B cell (primary cell): ENCODE measurements around the gene LTA4H. TPM values are rescaled to one million over a fixed set of nuclear protein-coding genes. Genes with fewer than 3 reads are reported as not detected.

ENCODE experiments used
- ATAC-seq: fragments of 200-7000 bp; cut with Tn5 transposase; one replicate; pipeline ENCODE4 v1.10.0; 2021; ENCODE audit warnings: low read depth, mild to moderate bottlenecking, moderate number of reproducible peaks, moderate library complexity
- CTCF ChIA-PET: fragments of 350-600 bp; sonication (Branson Sonifier 250); formaldehyde crosslinking; loops from one replicate; lab custom pipeline; 2021; ENCODE audit warnings: antibody characterized with exemption, inconsistent platforms; lab: Charles Lee
- POLR2A ChIA-PET: fragments of 350-600 bp; sonication (Branson Sonifier 250); formaldehyde crosslinking; loops from one replicate; lab custom pipeline; 2021; ENCODE audit warnings: antibody characterized with exemption; lab: Charles Lee
- DNase-seq: peaks from one replicate; pipeline ENCODE4 v3.0.0; 2013
- H2AFZ ChIP-seq: 2 replicates; pipeline ENCODE4 v1.6.1; 2012; ENCODE audit warnings: mild to moderate bottlenecking, low read depth, low read length; ENCODE audit not compliant: insufficient read depth, poor library complexity, severe bottlenecking
- H3K27ac ChIP-seq, 2 donors: 1 replicate in 1 of 2; 2 replicates in 1 of 2; pipeline ENCODE4 v1.5.1; 2012 to 2013; ENCODE audit warnings: low read length in 2 of 2, mild to moderate bottlenecking in 2 of 2, moderate library complexity in 1 of 2
- H3K27me3 ChIP-seq, 4 experiments: fragments of 200-600 bp in 1 of 4; sonication (generic) in 1 of 4; replicated peaks in 1 of 4; 1 replicate in 2 of 4; 2 replicates in 2 of 4; pipeline versions ENCODE4 v1.6.1 to v1.7.0; 2013 to 2016; ENCODE audit warnings: low read length in 3 of 4, mild to moderate bottlenecking in 2 of 4, mixed read lengths in 1 of 4, moderate library complexity in 1 of 4; ENCODE audit not compliant: insufficient read depth in 4 of 4, control insufficient read depth in 3 of 4; ENCODE audit errors: control extremely low read depth in 1 of 4
- H3K36me3 ChIP-seq, 2 experiments: replicated peaks in 1 of 2; 1 replicate in 1 of 2; 2 replicates in 1 of 2; pipeline versions ENCODE4 v1.6.1 to v1.7.1; 2013; ENCODE audit warnings: low read length in 1 of 2; ENCODE audit not compliant: insufficient read depth in 2 of 2, control insufficient read depth in 1 of 2; ENCODE audit errors: control extremely low read depth in 1 of 2, extremely low read depth in 1 of 2
- H3K4me1 ChIP-seq, 2 donors: fragments of 200-600 bp in 1 of 2; sonication (generic) in 1 of 2; 1 replicate in 1 of 2; 2 replicates in 1 of 2; pipeline versions ENCODE4 v1.5.1 to v1.6.1; 2013 to 2017; ENCODE audit warnings: low read length in 2 of 2; ENCODE audit not compliant: control insufficient read depth in 2 of 2, insufficient read depth in 2 of 2
- H3K4me2 ChIP-seq: replicated peaks from 2 replicates; pipeline ENCODE3; 2012; ENCODE audit warnings: mild to moderate bottlenecking, low read depth, low read length; ENCODE audit not compliant: poor library complexity, severe bottlenecking
- H3K4me3 ChIP-seq, 5 experiments: fragments of 200-600 bp in 1 of 5; sonication (generic) in 1 of 5; 1 replicate in 3 of 5; 2 replicates in 2 of 5; pipeline versions ENCODE4 v1.5.1 to v1.7.0; 2011 to 2016; ENCODE audit warnings: low read length in 4 of 5, mild to moderate bottlenecking in 4 of 5, low read depth in 2 of 5, control low read depth in 1 of 5, moderate library complexity in 1 of 5; ENCODE audit not compliant: insufficient read depth in 1 of 5; ENCODE audit errors: control extremely low read depth in 1 of 5, extremely low read depth in 1 of 5
- H3K79me2 ChIP-seq: fragments of 200-600 bp; sonication (generic); one replicate; pipeline ENCODE4 v1.6.0; 2016; ENCODE audit warnings: low read length; ENCODE audit not compliant: control insufficient read depth, insufficient read depth
- H3K9ac ChIP-seq: fragments of 200-600 bp; sonication (generic); 2 replicates; pipeline ENCODE4 v1.6.1; 2017; ENCODE audit warnings: mild to moderate bottlenecking, low read length, moderate library complexity
- H3K9me3 ChIP-seq, 3 donors: one replicate each; pipeline versions ENCODE4 v1.6.1 to v1.7.1; 2013; ENCODE audit warnings: low read length in 2 of 3; ENCODE audit not compliant: control insufficient read depth in 2 of 3, insufficient read depth in 1 of 3; ENCODE audit errors: control extremely low read depth in 1 of 3
- H4K20me1 ChIP-seq: 2 replicates; pipeline ENCODE4 v1.6.0; 2012; ENCODE audit warnings: mild to moderate bottlenecking, low read length; ENCODE audit not compliant: insufficient read depth, control insufficient read depth, poor library complexity, severe bottlenecking
- H3K27ac Mint-ChIP-seq: one replicate; pipeline ENCODE4 v1.8.0; 2021; ENCODE audit warnings: mixed read lengths
- H3K27me3 Mint-ChIP-seq: one replicate; pipeline ENCODE4 v1.8.0; 2021; ENCODE audit warnings: mixed read lengths
- H3K4me1 Mint-ChIP-seq: one replicate; pipeline ENCODE4 v1.8.0; 2021; ENCODE audit warnings: mixed read lengths
- H3K4me3 Mint-ChIP-seq: one replicate; pipeline ENCODE4 v1.8.0; 2021; ENCODE audit warnings: mixed read lengths
- H3K9me3 Mint-ChIP-seq: one replicate; pipeline ENCODE4 v1.8.0; 2022; ENCODE audit warnings: mixed read lengths; ENCODE audit not compliant: insufficient read depth
- CTCF ChIP-seq: fragments of 200-600 bp; IDR thresholded peaks from one replicate; pipeline ENCODE4 v1.8.0; 2022; ENCODE audit warnings: antibody characterized with exemption, mild to moderate bottlenecking
- EZH2 ChIP-seq: IDR thresholded peaks from 2 replicates; pipeline ENCODE4 v1.6.1; 2012; ENCODE audit warnings: borderline replicate concordance, low read depth, mild to moderate bottlenecking, moderate library complexity, low read length; ENCODE audit not compliant: insufficient read depth, poor library complexity, severe bottlenecking
- WGBS: methylation state at CpG from one replicate; pipeline ENCODE4 v1.1.5; 2013; ENCODE audit warnings: missing lambda C conversion rate; ENCODE audit not compliant: insufficient coverage; 5-methylcytosine and 5-hydroxymethylcytosine counted together
- intact Hi-C: fragments of 100-400 bp; cut with micrococcal nuclease; formaldehyde crosslinking; loops from one replicate; pipeline ENCODE4 v1.10.0; 2022
- polyA plus RNA-seq: library from polyadenylated mRNA; depleted of rRNA; stranded (reverse); fragments of >200 nt; gene quantifications from 2 replicates; pipeline ENCODE4 v1.2.3, GENCODE V29; 2012
- total RNA-seq, 2 donors: library from RNA; stranded (reverse); fragments of 120-200 nt in 1 of 2; gene quantifications; 1 replicate in 1 of 2; 2 replicates in 1 of 2; pipeline versions ENCODE4 v1.2.3 to v1.2.4, GENCODE V29; 2013 to 2022

The LTA4H gene
- total and polyA plus RNA-seq, 2 donors (not counting 1 experiment from before 2014, with no cell fraction given) = 153 to 167 TPM

- Histone ChIP-seq H2AFZ (no peak overlapping the region), H4K20me1 (no peaks in the 10 kb centered on the region), H3K4me3 (no peak overlapping the region), H3K9me3 (no peaks in the 10 kb centered on the region), H3K79me2 (no peaks in the 10 kb centered on the region), H3K36me3 (no peaks in the 10 kb centered on the region), H3K4me2 (no peak overlapping the region), H3K9ac (no peak overlapping the region), H3K27ac (no peak overlapping the region), H3K4me1 (no peaks in the 10 kb centered on the region), H3K27me3 (no peaks in the 10 kb centered on the region)
- 93% methylated on average over 1 of the region's 3 CpGs for WGBS
- H3K9me3 Mint-ChIP-seq = no peaks in the 10 kb centered on the region
- no peak overlapping the region for H3K4me3 Mint-ChIP-seq
- POLR2A ChIA-PET = no interaction called here
- CTCF ChIA-PET = no interaction called here
- no peak for ATAC-seq
- H3K4me1 Mint-ChIP-seq = no peaks in the 10 kb centered on the region
- no peaks in the 10 kb centered on the region for H3K27me3 Mint-ChIP-seq
- intact Hi-C loops = no loop called here
- DNase-seq = no peak
- no peak for TF ChIP-seq CTCF
- TF ChIP-seq EZH2 = no peak
- no peak overlapping the region for H3K27ac Mint-ChIP-seq
Measured at GRCh38 chr12:96081596-96081995, 46.2 kb upstream of the LTA4H start.

DNA sequence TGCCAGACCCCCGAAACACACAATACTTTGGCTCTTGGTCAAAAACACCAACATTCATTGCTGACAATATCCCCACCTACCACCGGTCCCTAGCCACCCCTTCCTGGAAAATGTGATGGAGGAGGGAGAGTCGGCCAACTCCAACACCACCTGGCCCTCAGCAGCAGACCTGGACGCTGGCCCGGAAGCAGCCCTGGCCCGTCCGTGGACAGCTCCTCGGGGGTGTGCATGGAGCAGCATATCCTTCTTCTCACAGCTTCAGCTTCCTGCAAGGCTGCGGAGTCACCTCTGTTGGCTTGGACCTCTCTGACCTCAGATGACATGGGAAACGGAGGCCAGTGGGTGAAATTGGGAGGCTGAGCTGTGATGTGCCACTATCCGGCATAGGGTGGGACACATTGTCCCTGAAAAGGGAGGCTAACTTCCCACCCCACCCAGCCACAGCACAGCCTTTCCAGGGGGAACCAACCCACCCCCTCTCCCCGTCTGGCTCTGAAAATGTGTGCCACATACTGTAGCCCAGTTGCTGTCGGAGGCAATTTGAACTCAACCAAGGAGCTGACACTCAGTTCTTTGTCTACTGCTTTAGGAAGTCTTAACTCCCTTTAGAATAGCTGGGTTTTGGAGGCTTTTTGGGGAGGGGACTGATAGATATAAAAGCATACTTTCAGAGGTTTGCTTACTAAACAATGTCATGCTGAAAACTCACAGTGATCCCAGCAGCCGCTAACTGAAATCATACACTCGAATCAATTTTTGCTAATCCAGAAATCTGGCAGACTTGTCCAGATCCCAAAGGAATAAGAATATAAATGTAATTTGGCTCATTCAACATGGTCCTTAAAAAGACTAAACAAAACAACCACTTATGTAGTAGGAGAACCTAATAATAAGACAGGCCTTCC lies 43.1 kb upstream of the LTA4H start:
- Histone ChIP-seq H3K4me3 (no peak overlapping the region), H3K9ac (no peak overlapping the region), H3K4me2 (no peak overlapping the region), H3K27ac (no peak overlapping the region), H3K27me3 (no peaks in the 10 kb centered on the region), H3K79me2 (no peaks in the 10 kb centered on the region), H3K36me3 (no peaks in the 10 kb centered on the region), H3K9me3 (no peaks in the 10 kb centered on the region), H4K20me1 (no peaks in the 10 kb centered on the region), H3K4me1 (peaks cover 2 to 4% of the 10 kb centered on the region in 2 donors), H2AFZ (no peak overlapping the region)
- DNase-seq = no peak
- POLR2A ChIA-PET = no interaction called here
- Mint-ChIP-seq H3K27me3 (no peaks in the 10 kb centered on the region), H3K27ac (no peak overlapping the region), H3K4me1 (peaks cover 2% of the 10 kb centered on the region), H3K9me3 (no peaks in the 10 kb centered on the region), H3K4me3 (no peak overlapping the region)
- CTCF ChIA-PET = interaction anchor here (1.1 kb wide), 1 partner anchor 136 kb away, joined by 3 read pairs; no protein-coding TSS in a partner anchor
- TF ChIP-seq EZH2 (no peak), CTCF (no peak)
- WGBS = 27% methylated on average over 7 of the region's 15 CpGs
- no peak for ATAC-seq
- intact Hi-C loops = no loop called here
